B cell (primary cell): Measurements from ENCODE around the gene KLF16. TPM values are rescaled to one million over a fixed set of nuclear protein-coding genes. Genes with fewer than 3 reads are reported as not detected.

Source experiments
- ATAC-seq: fragments of 200-7000 bp; cut with Tn5 transposase; one replicate; pipeline ENCODE4 v1.10.0; 2021; ENCODE audit warnings: low read depth, mild to moderate bottlenecking, moderate number of reproducible peaks, moderate library complexity
- CTCF ChIA-PET: fragments of 350-600 bp; sonication (Branson Sonifier 250); formaldehyde crosslinking; loops from one replicate; lab custom pipeline; 2021; ENCODE audit warnings: antibody characterized with exemption, inconsistent platforms; lab: Charles Lee
- POLR2A ChIA-PET: fragments of 350-600 bp; sonication (Branson Sonifier 250); formaldehyde crosslinking; loops from one replicate; lab custom pipeline; 2021; ENCODE audit warnings: antibody characterized with exemption; lab: Charles Lee
- DNase-seq: peaks from one replicate; pipeline ENCODE4 v3.0.0; 2013
- H2AFZ ChIP-seq: 2 replicates; pipeline ENCODE4 v1.6.1; 2012; ENCODE audit warnings: mild to moderate bottlenecking, low read depth, low read length; ENCODE audit not compliant: insufficient read depth, poor library complexity, severe bottlenecking
- H3K27ac ChIP-seq, 2 donors: 1 replicate in 1 of 2; 2 replicates in 1 of 2; pipeline ENCODE4 v1.5.1; 2012 to 2013; ENCODE audit warnings: low read length in 2 of 2, mild to moderate bottlenecking in 2 of 2, moderate library complexity in 1 of 2
- H3K27me3 ChIP-seq, 4 experiments: fragments of 200-600 bp in 1 of 4; sonication (generic) in 1 of 4; replicated peaks in 1 of 4; 1 replicate in 2 of 4; 2 replicates in 2 of 4; pipeline versions ENCODE4 v1.6.1 to v1.7.0; 2013 to 2016; ENCODE audit warnings: low read length in 3 of 4, mild to moderate bottlenecking in 2 of 4, mixed read lengths in 1 of 4, moderate library complexity in 1 of 4; ENCODE audit not compliant: insufficient read depth in 4 of 4, control insufficient read depth in 3 of 4; ENCODE audit errors: control extremely low read depth in 1 of 4
- H3K36me3 ChIP-seq, 2 experiments: replicated peaks in 1 of 2; 1 replicate in 1 of 2; 2 replicates in 1 of 2; pipeline versions ENCODE4 v1.6.1 to v1.7.1; 2013; ENCODE audit warnings: low read length in 1 of 2; ENCODE audit not compliant: insufficient read depth in 2 of 2, control insufficient read depth in 1 of 2; ENCODE audit errors: control extremely low read depth in 1 of 2, extremely low read depth in 1 of 2
- H3K4me1 ChIP-seq, 2 donors: fragments of 200-600 bp in 1 of 2; sonication (generic) in 1 of 2; 1 replicate in 1 of 2; 2 replicates in 1 of 2; pipeline versions ENCODE4 v1.5.1 to v1.6.1; 2013 to 2017; ENCODE audit warnings: low read length in 2 of 2; ENCODE audit not compliant: control insufficient read depth in 2 of 2, insufficient read depth in 2 of 2
- H3K4me2 ChIP-seq: replicated peaks from 2 replicates; pipeline ENCODE3; 2012; ENCODE audit warnings: mild to moderate bottlenecking, low read depth, low read length; ENCODE audit not compliant: poor library complexity, severe bottlenecking
- H3K4me3 ChIP-seq, 5 experiments: fragments of 200-600 bp in 1 of 5; sonication (generic) in 1 of 5; 1 replicate in 3 of 5; 2 replicates in 2 of 5; pipeline versions ENCODE4 v1.5.1 to v1.7.0; 2011 to 2016; ENCODE audit warnings: low read length in 4 of 5, mild to moderate bottlenecking in 4 of 5, low read depth in 2 of 5, control low read depth in 1 of 5, moderate library complexity in 1 of 5; ENCODE audit not compliant: insufficient read depth in 1 of 5; ENCODE audit errors: control extremely low read depth in 1 of 5, extremely low read depth in 1 of 5
- H3K79me2 ChIP-seq: fragments of 200-600 bp; sonication (generic); one replicate; pipeline ENCODE4 v1.6.0; 2016; ENCODE audit warnings: low read length; ENCODE audit not compliant: control insufficient read depth, insufficient read depth
- H3K9ac ChIP-seq: fragments of 200-600 bp; sonication (generic); 2 replicates; pipeline ENCODE4 v1.6.1; 2017; ENCODE audit warnings: mild to moderate bottlenecking, low read length, moderate library complexity
- H3K9me3 ChIP-seq, 3 donors: one replicate each; pipeline versions ENCODE4 v1.6.1 to v1.7.1; 2013; ENCODE audit warnings: low read length in 2 of 3; ENCODE audit not compliant: control insufficient read depth in 2 of 3, insufficient read depth in 1 of 3; ENCODE audit errors: control extremely low read depth in 1 of 3
- H4K20me1 ChIP-seq: 2 replicates; pipeline ENCODE4 v1.6.0; 2012; ENCODE audit warnings: mild to moderate bottlenecking, low read length; ENCODE audit not compliant: insufficient read depth, control insufficient read depth, poor library complexity, severe bottlenecking
- H3K27ac Mint-ChIP-seq: one replicate; pipeline ENCODE4 v1.8.0; 2021; ENCODE audit warnings: mixed read lengths
- H3K27me3 Mint-ChIP-seq: one replicate; pipeline ENCODE4 v1.8.0; 2021; ENCODE audit warnings: mixed read lengths
- H3K4me1 Mint-ChIP-seq: one replicate; pipeline ENCODE4 v1.8.0; 2021; ENCODE audit warnings: mixed read lengths
- H3K4me3 Mint-ChIP-seq: one replicate; pipeline ENCODE4 v1.8.0; 2021; ENCODE audit warnings: mixed read lengths
- H3K9me3 Mint-ChIP-seq: one replicate; pipeline ENCODE4 v1.8.0; 2022; ENCODE audit warnings: mixed read lengths; ENCODE audit not compliant: insufficient read depth
- CTCF ChIP-seq: fragments of 200-600 bp; IDR thresholded peaks from one replicate; pipeline ENCODE4 v1.8.0; 2022; ENCODE audit warnings: antibody characterized with exemption, mild to moderate bottlenecking
- EZH2 ChIP-seq: IDR thresholded peaks from 2 replicates; pipeline ENCODE4 v1.6.1; 2012; ENCODE audit warnings: borderline replicate concordance, low read depth, mild to moderate bottlenecking, moderate library complexity, low read length; ENCODE audit not compliant: insufficient read depth, poor library complexity, severe bottlenecking
- WGBS: methylation state at CpG from one replicate; pipeline ENCODE4 v1.1.5; 2013; ENCODE audit warnings: missing lambda C conversion rate; ENCODE audit not compliant: insufficient coverage; 5-methylcytosine and 5-hydroxymethylcytosine counted together
- intact Hi-C: fragments of 100-400 bp; cut with micrococcal nuclease; formaldehyde crosslinking; loops from one replicate; pipeline ENCODE4 v1.10.0; 2022
- polyA plus RNA-seq: library from polyadenylated mRNA; depleted of rRNA; stranded (reverse); fragments of >200 nt; gene quantifications from 2 replicates; pipeline ENCODE4 v1.2.3, GENCODE V29; 2012
- total RNA-seq, 2 donors: library from RNA; stranded (reverse); fragments of 120-200 nt in 1 of 2; gene quantifications; 1 replicate in 1 of 2; 2 replicates in 1 of 2; pipeline versions ENCODE4 v1.2.3 to v1.2.4, GENCODE V29; 2013 to 2022

KLF16 gene
- total and polyA plus RNA-seq, 2 donors (not counting 1 experiment from before 2014, with no cell fraction given), result 29.7 to 49.0 TPM

GRCh38 chr19:1860042-1860775 lies 3.2 kb downstream of the KLF16 start:
- Histone ChIP-seq H3K4me2 (peak overlapping the region; percentile 98), H2AFZ (no peak overlapping the region), H3K27ac (peak overlapping the region; percentile 27 to 64), H3K9ac (no peak overlapping the region), H3K36me3 (no peaks in the 10 kb centered on the region), H4K20me1 (peaks cover 69% of the 10 kb centered on the region), H3K4me1 (peaks cover 48 to 68% of the 10 kb centered on the region in 2 donors), H3K27me3 (no peaks in the 10 kb centered on the region), H3K4me3 (no peak overlapping the region), H3K9me3 (no peaks in the 10 kb centered on the region), H3K79me2 (peaks cover 62% of the 10 kb centered on the region)
- POLR2A ChIA-PET, result interaction anchor here (0.6 to 0.7 kb wide), 2 partner anchors 191 to 1190 kb away, joined by 3 read pairs; no protein-coding TSS in a partner anchor
- H3K4me3 Mint-ChIP-seq, result no peak overlapping the region
- H3K27me3 Mint-ChIP-seq, result no peaks in the 10 kb centered on the region
- intact Hi-C loops, result loop anchor here (5.0 kb wide), 2 partner anchors 307 to 407 kb away; no protein-coding TSS in a partner anchor
- DNase-seq, result peak; percentile 63
- TF ChIP-seq EZH2, result no peak
- no peak for TF ChIP-seq CTCF
- ATAC-seq, result no peak
- H3K9me3 Mint-ChIP-seq, result no peaks in the 10 kb centered on the region
- CTCF ChIA-PET, result no interaction called here
- peaks cover 56% of the 10 kb centered on the region for H3K4me1 Mint-ChIP-seq
- H3K27ac Mint-ChIP-seq, result peak overlapping the region; percentile 41
- 64% methylated on average over 20 of the region's 32 CpGs for WGBS

GRCh38 chr19:1859331-1859781 lies 4.0 kb downstream of the KLF16 start:
- peak overlapping the region; percentile 84 for H3K27ac Mint-ChIP-seq

More at GRCh38 chr19:1859331-1859781, 4.0 kb downstream of the KLF16 start:
- H2AFZ ChIP-seq, result no peak overlapping the region
- no peak for TF ChIP-seq CTCF
- H3K36me3 ChIP-seq, result no peaks in the 10 kb centered on the region
- ChIA-PET CTCF (interaction anchor here (0.6 to 1.1 kb wide), 2 partner anchors 10 to 42 kb away, joined by 3 read pairs; no protein-coding TSS in a partner anchor), POLR2A (interaction anchor here (1.3 kb wide), 1 partner anchor 38 kb away, joined by 4 read pairs; no protein-coding TSS in a partner anchor)
- H3K4me1 ChIP-seq, result peaks cover 51 to 71% of the 10 kb centered on the region in 2 donors
- no peak overlapping the region for H3K9ac ChIP-seq
- Mint-ChIP-seq H3K27me3 (no peaks in the 10 kb centered on the region), H3K9me3 (no peaks in the 10 kb centered on the region), H3K4me1 (peaks cover 64% of the 10 kb centered on the region), H3K4me3 (peak overlapping the region; percentile 7)
- DNase-seq, result no peak
- H3K4me2 ChIP-seq, result peak overlapping the region; percentile 12
- peaks cover 65% of the 10 kb centered on the region for H3K79me2 ChIP-seq
- WGBS, result 76% methylated on average over 15 of the region's 18 CpGs
- ATAC-seq, result no peak
- no peaks in the 10 kb centered on the region for H3K9me3 ChIP-seq
- no peak overlapping the region for H3K4me3 ChIP-seq
- peak overlapping the region in 1 of 2 donors; percentile 64 for H3K27ac ChIP-seq
- no peaks in the 10 kb centered on the region for H3K27me3 ChIP-seq
- intact Hi-C loops, result no loop called here
- peaks cover 78% of the 10 kb centered on the region for H4K20me1 ChIP-seq
